Measurements from ENCODE around the gene MYH10.

Gene MYH10

DNA sequence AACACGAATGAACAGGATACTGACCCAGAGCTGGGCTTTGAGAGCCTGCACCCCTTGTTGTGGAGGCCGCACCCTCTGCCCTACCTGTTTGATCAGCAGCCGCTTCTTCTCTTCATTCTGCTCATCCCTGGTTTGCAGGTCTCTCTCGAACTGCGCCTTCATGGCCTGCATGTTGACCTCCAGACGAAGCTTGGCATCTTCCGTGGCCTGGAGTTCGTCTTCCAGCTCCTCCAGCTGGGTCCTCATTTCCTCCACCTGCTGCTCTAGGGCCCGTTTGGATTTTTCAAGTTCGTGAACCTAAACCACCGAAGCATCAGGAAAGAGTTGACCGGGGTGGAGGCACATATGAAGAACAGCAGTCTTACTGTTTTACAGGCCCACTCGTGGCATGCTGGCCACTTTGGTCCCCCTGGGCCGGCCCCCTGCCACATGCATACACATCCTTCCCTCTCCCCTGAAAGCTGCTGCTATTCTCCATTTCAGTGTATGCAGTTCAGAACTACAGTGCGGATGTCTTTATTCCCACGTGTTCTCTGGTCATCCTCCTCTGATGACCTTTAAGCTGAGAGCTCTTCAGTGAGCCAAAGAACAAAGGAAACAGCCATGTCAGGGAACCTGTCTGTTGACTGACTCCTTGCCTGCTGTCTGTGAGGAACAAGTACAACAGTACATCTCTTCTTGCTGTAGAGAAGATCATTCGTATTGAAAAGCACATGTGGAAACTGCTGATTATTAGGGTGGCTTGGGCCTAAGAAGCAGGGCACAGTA, 140.1 kb downstream of the MYH10 start:
- no peak for FAIRE-seq

DNA sequence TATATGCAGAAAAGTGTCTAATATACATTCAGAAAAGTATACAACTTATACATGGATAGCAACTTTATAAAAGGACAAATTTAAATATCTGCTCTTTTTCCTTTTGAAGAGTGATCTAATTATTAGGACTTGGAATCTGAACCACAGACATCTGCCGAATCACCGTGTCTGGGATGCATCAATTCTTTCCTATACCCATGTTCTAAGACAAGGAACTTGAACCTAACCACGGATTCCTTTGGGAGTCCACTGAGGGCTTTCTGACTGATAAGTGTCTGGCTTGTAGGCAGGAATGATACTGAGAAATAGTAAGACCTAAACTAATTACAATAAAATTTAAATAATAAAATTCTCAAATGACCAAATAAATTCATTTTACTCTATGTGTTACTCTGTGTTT, 140.7 kb downstream of the MYH10 start:
- no peak for FAIRE-seq

DNA sequence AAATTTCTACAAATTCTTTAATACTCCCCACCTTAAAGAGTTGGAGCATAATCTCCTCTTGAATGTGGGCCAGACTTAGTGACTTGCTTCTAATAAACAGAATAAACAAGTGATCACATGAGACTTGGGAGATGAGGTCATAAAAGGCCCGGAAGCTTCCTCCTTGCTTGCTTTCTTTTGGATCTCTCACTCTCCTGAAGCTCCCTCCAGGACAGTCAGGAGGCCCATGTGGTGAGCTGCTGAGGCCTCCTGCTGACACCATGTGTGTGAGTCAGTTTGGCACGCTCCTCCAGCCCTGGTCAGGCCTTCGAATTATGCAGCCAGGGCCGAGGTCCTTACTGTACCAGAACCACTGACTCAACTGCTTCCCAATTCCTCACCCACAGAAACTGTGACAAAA, 141.6 kb downstream of the MYH10 start:
- no peak for FAIRE-seq

DNA sequence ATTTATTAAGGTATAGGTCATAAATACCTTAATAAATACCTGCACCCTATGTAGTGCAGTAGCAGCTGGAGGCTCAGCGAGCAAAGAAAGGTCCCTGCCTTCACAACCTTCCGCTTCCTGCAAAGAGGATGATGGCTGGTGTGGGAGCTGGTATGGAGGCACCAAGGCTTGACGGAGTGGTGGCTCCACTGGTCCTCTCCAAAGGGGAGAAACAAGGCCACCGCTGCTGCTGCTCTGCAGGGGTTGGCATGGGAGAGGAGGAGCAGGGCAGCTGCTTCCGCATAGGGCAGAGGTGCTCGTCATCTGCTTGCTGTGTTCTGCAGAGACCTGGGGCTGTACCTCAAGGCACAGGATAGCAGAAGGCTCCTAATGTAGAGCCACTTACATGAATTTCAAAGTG, 142.0 kb downstream of the MYH10 start:
- FAIRE-seq: no peak

DNA sequence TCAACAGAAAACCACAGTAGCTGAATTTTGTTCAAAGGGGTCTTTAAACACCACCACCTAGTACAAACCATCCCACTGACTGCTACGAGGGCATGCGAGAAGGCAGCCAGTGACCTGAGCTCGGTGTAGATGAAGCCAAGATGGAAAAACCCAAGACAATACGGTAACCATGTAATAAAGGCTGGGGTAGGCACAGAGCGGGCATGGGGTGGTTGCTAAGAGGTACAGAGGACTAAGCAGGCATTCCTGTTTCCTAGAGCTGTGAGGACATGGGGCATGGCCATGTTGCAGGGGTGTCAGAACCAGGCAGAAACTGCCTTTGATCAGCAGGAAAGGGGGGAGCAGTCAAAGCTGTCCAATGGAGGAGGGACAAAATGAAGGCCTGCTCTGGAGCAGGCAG, 142.8 kb downstream of the MYH10 start:
- no peak for FAIRE-seq

DNA sequence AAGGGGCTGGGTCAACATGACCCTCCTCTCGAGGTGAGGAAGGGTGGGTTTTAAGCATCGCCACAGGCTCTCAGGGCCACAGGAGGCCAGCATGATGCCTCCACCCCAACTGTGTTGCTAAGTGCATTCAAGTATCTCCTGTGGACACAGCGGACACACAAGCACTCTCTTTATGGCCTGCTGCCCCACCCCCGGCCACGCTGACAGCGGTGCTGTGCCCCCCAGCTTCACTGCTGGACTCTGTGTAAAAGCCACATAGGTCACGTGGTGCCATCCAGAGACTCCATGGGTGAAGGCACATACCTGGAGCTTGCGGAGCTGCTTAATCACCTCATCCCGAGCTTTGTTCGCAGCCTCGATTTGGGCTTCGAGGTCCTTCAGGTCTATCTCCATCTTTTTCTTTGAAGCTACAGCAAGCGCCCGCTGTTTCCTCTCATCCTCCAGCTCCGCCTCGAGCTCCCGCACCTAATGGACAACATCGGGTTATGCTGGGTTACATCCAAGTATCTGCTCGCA, 143.3 kb downstream of the MYH10 start:
- FAIRE-seq: no peak

DNA sequence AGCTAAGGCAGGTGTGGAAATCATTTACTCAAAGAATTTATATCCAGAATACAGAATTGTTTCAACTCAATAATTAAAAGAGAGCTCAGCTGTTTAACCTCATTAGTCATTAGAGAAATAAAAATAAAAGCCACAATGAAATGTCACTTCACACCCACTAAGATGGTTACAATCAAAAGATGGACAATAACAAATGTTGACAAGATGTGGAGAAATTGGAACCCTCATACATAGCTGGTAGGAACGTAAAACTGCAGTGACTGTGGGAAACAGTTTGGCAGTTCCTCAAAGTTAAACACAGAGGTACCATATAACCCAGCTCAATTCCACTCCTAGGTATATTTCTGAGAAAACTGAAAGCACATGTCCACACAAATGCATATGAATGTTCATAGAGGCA, 145.0 kb downstream of the MYH10 start:
- no peak for FAIRE-seq

DNA sequence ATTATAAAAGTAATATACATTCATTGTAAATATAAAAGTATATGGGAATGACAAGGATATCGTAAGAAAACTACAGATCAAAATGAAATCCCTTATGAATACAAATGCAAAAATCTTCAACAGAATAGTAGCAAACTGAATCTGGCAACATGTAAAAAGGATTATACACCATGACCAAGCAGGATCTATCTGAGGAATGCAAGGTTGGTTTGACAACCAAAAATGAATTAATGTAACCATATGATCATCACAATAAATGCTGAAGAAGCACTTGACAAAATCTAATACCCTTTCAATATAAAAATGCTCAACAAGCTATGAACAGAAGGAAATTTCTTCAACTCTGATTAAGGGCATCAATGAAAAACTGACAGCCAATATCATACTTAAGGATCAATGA, 146.1 kb downstream of the MYH10 start:
- FAIRE-seq: no peak

DNA sequence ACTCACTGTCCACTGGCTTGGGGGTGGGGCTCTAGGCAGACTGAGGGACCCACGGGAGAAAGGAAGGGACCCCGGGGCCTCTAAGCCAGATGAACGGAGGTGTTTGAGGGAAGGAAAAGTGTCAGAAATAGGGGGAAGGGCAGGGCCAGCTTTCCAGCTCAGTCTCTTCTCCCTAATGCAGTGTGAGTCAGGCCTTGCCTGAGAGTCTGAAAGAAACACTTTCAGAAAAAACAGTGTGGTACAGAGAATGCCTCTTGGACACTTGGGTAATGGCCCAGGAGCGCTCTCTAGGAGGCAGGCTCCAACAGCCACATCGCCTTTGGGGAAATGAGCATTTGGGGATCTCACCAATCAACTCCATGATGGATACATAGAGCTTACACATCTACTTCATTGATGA, 148.0 kb downstream of the MYH10 start:
- FAIRE-seq: no peak

DNA sequence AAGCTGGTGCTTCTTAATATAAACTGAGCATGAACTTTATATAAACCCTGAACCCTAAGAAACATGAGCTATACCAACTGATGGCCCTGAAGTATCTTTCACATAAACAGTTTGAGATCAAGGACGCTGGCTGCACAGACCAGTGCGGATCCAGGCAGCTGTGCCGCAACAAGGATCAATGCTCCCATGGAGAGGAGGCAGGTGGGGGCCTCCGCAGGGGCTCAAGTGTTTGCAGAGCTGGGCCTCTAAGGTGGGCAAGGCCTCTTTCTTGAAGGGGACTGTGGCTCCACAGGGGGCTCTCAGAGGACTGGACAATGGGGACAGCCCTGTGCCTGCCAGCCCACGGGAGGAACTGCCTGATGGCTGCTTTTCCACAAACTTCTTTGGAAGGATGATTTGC, 148.8 kb downstream of the MYH10 start:
- no peak for FAIRE-seq

DNA sequence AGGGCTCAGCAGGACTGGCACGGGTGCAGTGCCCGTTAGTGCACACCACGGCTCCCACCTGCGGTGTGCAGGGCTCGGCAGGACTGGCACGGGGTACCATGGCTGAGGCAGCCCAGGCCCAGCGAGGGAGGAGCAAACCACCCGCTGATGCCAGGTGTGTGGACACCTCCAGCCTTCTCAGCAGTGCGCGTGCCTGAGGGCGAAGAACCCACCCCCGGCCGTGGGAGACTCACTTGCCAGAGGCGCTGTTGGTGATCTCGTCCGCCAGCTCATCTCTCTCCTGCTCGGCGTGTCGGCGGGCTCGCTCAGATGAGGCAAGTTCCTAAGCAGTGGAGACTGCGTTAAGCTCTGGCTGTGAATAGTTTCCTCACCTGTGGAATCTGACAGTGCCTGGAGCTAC, 149.4 kb downstream of the MYH10 start:
- no peak for FAIRE-seq

DNA sequence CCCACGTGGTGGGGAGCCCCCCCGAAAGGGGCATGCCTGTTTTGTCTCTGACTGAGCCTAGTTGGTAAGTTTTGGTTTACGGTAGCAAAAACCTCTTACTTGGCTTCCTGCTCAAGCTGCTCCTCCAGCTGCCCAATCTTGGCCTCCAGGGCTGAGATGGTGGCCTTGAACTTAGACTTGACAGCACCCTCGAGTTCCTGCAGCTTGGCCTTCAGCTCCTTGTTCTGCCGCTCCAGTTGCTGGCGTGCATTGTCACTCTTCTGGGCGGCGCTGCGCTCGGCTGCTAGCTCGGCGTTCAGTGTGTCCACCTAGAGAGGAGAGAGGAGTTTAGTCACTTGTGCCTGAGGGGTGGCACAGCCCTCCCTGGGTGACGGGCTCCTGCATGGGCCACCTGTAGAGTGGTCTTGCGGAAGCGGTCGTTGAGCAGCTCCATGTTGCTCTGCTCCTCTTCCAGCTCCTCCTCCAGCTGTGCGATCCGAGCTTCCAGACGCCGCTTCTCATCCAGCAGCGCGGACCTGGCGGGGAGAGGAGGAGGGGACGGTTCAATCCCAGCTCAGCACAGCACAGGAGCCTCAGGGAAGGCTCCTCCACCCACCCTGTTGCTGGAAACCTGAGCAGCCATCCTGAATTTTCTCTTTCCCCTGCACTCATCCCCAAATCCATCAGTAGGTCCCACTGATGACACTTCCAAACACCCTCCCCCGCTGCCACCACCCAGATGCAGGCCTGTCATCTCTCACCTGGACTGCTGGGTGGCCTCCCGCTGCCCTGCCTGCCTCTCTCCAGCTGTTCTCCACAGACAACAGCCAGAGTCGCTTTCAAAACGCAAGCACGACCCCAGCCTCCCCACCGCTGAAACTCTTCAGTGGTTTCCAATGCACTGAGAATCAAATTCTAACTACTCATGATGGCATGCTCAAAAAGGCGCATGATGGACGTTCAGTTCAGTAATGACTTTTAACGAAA, 150.2 kb downstream of the MYH10 start:
- no peak for FAIRE-seq

DNA sequence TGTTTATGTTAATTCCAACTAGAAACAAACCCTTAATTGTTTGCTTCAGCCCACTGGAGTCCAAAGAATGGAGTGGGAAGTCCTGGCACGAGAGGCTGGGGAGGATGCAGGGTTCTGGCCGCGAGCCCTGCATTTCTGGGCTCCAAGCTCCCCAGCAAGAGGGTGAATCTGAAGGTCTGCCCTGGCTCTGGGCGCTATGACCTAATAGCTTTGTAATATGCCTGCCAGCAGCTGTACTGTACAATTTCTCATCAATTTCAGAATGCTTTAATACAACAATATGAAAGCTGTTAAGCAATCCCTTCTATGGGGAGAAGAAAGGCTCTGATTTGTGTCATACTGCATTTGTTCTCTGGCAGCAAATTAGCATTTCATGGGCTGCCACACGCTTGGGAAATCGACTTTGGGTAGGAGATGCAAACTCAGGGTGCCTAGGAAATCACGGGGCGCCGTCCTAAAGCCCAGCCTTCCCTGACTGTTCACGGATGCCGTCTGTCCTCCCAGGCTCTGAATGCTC, 151.0 kb downstream of the MYH10 start:
- FAIRE-seq: no peak

DNA sequence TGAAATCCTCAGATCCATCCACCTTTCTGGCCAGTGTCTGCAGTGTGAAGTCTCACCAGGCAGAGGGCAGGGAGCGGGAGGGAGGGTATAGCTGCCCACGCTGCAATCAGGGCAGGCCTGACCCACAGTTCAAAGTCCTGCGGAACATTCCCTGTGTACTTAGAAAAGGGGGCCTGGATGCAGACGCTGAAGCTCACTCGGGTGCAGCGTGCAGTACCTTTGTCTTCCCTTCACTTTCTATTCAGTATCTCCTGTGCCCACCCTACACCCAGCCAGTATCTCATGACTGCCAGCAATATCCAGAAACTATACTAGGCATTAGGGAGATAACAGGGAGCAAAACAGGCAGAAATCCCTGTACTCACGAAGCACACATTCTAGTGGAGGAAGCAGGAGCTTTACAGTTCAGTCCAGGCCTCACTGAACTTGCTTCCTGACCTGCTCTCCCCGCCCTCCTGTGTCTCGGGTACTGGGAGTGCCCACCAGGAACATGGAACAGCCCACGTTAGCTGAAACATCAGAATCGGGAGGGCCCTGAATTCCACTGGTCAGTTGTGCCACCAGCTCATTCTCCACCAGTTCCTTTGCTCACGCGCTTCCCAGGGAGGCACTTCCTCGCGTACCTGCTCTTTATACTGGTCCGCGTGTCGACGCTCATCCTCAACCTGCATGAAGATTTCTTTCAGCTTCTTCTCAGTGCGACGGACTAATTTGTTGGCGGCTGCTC, 152.6 kb downstream of the MYH10 start:
- FAIRE-seq: no peak

DNA sequence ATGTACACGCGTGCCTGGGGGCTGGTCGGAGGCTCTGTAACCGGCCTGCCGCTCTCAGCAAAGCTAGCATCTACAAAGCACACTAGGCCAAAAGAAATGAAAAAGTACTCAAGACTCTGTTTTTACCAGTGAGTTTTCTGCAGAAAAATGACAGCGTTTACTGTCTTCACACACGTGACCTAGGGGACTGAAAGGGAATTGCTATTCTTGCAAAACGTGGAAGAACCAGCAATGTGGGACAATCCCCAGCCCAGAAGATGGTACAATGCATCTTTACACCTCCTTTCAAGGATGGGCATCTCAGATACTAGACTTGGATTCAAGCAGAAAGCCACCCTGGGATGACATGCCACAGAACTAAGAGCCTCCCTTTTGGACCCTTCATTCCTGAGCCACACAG, 153.4 kb downstream of the MYH10 start:
- no peak for FAIRE-seq

DNA sequence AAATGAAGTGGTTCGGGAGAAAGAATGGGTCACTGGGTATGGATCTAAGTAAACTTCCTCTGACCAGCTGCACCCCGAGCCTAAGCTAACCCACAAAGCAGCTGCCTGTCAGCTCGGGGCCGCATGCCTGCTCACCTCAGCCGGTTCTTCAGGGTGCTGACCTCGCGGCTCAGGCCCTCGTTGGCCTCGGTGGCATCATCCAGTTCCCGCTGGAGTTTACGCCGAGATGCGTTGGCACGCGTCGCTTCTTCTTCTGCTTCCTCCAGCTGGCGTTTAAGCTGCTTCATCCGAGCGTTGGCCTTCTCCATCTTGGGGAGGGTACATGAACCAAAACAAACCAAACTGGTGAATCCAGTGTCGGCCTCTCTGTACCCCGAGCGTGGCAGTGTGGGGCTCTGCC, 153.8 kb downstream of the MYH10 start:
- FAIRE-seq: no peak

DNA sequence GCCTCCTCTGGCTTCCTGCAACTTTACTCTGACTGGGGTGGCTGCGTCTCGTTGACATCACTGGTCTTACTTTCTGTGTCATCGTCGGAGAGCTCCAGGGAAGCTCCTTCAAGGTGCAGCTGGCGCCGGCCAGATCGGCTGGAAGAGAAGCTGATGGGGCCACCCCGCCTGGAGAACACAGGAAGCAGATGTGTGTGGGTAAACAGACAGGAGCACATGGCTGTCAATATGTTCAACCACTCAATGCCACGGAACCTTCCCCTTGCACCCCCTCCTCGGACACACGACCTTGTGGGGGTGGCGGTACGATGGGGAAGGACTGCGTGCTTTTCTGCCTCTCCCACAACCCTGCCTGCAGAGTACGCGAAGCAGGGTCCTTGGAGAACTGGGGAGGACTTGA, 154.7 kb downstream of the MYH10 start:
- no peak for FAIRE-seq

DNA sequence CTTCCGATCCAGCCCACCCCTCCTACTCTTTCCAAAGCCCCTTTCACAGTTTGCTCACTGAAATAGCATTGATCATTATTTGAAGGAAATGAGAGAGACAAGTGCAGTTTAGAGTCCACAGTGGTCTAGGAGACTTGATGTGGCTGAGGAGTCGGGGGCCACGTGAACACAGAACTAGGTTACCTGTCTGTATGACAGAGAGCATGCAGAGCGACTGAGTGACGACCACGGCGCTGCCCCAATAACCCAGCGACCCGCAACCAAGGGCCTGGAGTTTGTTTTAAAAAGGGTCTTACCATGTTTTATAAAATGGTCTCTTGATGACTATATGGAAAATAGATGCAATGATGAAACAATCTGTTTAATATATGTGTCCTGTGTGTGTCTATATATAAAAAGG, 155.3 kb downstream of the MYH10 start:
- FAIRE-seq: no peak

DNA sequence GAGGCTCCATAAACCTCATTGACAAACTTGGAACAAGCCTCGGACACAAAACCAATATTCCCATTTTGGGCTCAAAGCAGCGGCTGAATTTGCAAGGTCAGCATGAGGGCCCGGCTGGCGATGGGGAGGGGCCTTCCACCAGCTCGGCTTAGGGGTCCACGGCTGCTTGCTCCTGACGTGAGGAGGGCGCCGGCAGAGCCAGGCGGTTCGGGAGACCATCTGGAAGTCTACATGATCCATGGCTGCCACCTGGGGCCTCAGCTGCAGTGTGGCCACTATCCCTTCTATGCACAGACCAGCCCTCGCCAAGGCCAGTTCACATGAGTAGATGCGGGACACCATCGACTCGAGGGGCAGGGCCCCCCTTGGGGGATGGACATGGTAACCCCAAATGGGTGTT, 155.7 kb downstream of the MYH10 start:
- FAIRE-seq: no peak

DNA sequence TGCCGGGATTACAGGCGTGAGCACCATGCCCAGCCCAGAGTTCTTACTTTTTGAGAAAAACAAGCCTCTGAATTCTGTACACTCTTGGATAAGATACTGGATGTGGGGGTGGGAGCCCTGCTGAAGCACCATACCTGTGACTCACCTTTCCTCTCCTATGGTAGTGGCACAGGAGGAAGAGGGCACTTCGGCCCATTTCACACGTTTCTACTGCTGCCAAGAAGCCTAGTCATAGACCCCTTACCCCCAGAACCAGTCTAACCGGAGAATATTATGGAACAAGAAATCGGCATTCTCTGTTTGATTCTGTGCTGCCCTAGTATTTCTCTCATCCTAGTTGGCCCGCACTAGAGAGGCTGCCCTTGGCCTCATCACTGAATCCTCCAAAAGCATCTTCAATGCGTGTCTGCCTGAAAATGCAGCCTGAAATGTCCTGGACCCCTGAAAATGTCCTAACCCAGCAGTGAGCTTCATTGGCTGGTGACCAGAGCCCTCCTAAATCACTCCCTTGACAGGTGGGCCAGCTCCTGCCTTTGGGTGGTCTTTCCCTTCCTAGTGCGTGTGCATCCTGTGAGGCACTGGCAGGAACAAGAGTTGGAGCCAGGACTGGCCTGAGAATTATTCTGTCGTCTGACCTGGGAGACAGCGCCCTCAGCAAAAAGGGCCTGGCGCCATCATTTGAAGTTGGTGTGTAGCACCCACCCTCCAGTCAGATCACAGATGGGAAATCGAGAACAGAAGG, 156.9 kb downstream of the MYH10 start:
- no peak for FAIRE-seq

DNA sequence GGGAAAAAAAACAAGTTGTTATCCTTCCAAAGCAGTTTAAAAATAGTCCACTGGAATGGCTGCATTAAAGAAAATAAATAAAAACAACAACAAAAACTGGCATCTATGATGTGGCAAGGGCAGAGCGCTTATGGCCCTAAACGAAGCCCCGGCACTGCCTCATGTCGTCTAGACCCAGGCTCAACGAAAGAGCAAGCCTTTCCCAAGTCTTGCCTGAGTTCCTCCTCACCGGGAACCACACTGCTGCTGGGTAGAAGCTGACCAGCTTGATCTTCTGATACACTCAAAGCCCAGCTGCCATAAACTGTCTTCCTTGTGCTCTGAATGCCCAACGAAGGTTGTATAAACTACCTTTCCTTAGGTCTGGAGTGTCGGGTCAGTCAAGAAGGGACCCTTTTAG, 157.9 kb downstream of the MYH10 start:
- FAIRE-seq: no peak

DNA sequence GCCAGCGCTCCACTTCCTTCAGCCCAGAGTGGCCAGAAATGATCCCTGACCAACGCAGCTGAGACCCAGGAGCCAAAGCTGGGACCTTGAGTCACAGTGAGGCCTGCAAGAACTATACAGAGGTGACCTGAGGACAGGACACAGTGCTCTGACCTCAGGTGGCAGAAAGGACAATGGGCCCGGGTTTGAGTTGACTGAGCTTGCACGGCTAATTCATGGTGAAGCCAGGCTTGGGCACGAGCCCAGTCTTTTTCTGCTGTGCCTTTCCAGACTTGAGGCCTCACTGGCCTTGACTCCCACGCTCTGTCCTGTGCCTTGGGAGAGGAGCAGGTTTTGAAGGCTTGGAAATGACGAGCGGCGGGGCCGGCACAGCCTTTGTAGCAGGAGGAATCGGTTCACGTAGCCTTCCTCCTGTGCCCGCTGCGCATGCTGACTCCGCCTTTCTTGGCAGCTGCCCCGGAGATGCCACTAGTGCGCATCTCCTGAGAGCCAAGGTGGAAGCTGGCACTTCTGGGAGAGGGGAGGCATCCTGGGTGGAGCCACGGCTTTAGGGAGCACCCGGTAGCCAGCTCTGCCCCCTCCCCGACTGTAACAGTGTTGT, 160.0 kb downstream of the MYH10 start:
- no peak for FAIRE-seq

Measured in TTC549 (cell line).